Activated CD8-positive, alpha-beta T cell treated with anti-CD3 and anti-CD28 coated beads for 36 hours (primary cell): ENCODE results near the gene HRAS. TPM values are rescaled to one million over a fixed set of nuclear protein-coding genes. Genes with fewer than 3 reads are reported as not detected.
A peak's percentile ranks its signal among the peaks of the same experiment; 100 is the strongest.

Experiments used
- ATAC-seq: fragments of 200-7000 bp; cut with Tn5 transposase; one replicate; pipeline ENCODE4 v1.10.0; 2021; ENCODE audit warnings: mild to moderate bottlenecking, moderate library complexity
- CTCF ChIA-PET: fragments of 350-600 bp; sonication (Branson Sonifier 250); formaldehyde crosslinking; loops from one replicate; lab custom pipeline; 2021; ENCODE audit warnings: antibody characterized with exemption; lab: Charles Lee
- POLR2A ChIA-PET: fragments of 350-600 bp; sonication (Branson Sonifier 250); formaldehyde crosslinking; loops from one replicate; lab custom pipeline; 2021; ENCODE audit warnings: antibody characterized with exemption; lab: Charles Lee
- DNase-seq: peaks from one replicate; pipeline ENCODE4 v3.0.0-alpha.2; 2020
- H3K27ac Mint-ChIP-seq: one replicate; pipeline ENCODE4 v1.8.0; 2021; ENCODE audit warnings: mild to moderate bottlenecking, mixed read lengths
- H3K27me3 Mint-ChIP-seq: one replicate; pipeline ENCODE4 v1.8.0; 2021; ENCODE audit warnings: mixed read lengths
- H3K36me3 Mint-ChIP-seq: one replicate; pipeline ENCODE4 v1.8.0; 2021; ENCODE audit warnings: low read depth, mixed read lengths
- H3K4me1 Mint-ChIP-seq: one replicate; pipeline ENCODE4 v1.8.0; 2021; ENCODE audit warnings: low read depth, mixed read lengths
- H3K4me3 Mint-ChIP-seq: one replicate; pipeline ENCODE4 v1.8.0; 2021; ENCODE audit warnings: mild to moderate bottlenecking, moderate library complexity, mixed read lengths
- H3K9me3 Mint-ChIP-seq: one replicate; pipeline ENCODE4 v1.8.0; 2021; ENCODE audit warnings: mixed read lengths
- CTCF ChIP-seq: fragments of 200-600 bp; IDR thresholded peaks from one replicate; pipeline ENCODE4 v1.8.0; 2022; ENCODE audit warnings: antibody characterized with exemption, mild to moderate bottlenecking
- intact Hi-C: fragments of 100-400 bp; cut with micrococcal nuclease; formaldehyde crosslinking; loops from one replicate; pipeline ENCODE4 v1.10.0; 2022
- total RNA-seq, 2 experiments: library from RNA; stranded (reverse); gene quantifications; one replicate each; pipeline ENCODE4 v1.2.3, GENCODE V29; 2021

Gene HRAS
- total RNA-seq, 2 experiments from 2014 or later: 30.4 to 34.6 TPM

- DNase-seq (no peak), ATAC-seq (no peak)
- Mint-ChIP-seq H3K9me3 (no peaks in the 10 kb centered on the region), H3K27ac (no peak overlapping the region), H3K4me3 (peak overlapping the region; percentile 70), H3K27me3 (no peaks in the 10 kb centered on the region), H3K36me3 (no peaks in the 10 kb centered on the region), H3K4me1 (peaks cover 4% of the 10 kb centered on the region)
- TF ChIP-seq CTCF: no peak
- POLR2A ChIA-PET: interaction anchor here (0.8 to 1.4 kb wide), 4 partner anchors 15 to 192 kb away, joined by 3 to 5 read pairs (median 3); no protein-coding TSS in a partner anchor
- intact Hi-C loops: no loop called here
- CTCF ChIA-PET: interaction anchor here (5.6 kb wide), 1 partner anchor 15 kb away, joined by 29 read pairs; no protein-coding TSS in a partner anchor
Measured at GRCh38 chr11:533586-534395, 1.6 kb downstream of the HRAS start.

- ATAC-seq (no peak), DNase-seq (no peak)
- intact Hi-C loops: no loop called here
- H3K4me3 Mint-ChIP-seq: no peak overlapping the region
- TF ChIP-seq CTCF: no peak
- POLR2A ChIA-PET: interaction anchor here (0.8 to 2.0 kb wide), 5 partner anchors 14 to 193 kb away, joined by 3 to 5 read pairs (median 3); no protein-coding TSS in a partner anchor
- no peaks in the 10 kb centered on the region for H3K9me3 Mint-ChIP-seq
- no peaks in the 10 kb centered on the region for H3K27me3 Mint-ChIP-seq
- H3K27ac Mint-ChIP-seq: no peak overlapping the region
- no peaks in the 10 kb centered on the region for H3K36me3 Mint-ChIP-seq
- H3K4me1 Mint-ChIP-seq: peaks cover 4% of the 10 kb centered on the region
- CTCF ChIA-PET: interaction anchor here (1.1 to 5.6 kb wide), 2 partner anchors 12 to 14 kb away, joined by 3 to 29 read pairs; no protein-coding TSS in a partner anchor
Measured at GRCh38 chr11:532986-533585, 2.3 kb downstream of the HRAS start.

GRCh38 chr11:532527-532985, 2.8 kb downstream of the HRAS start:
- intact Hi-C loops: no loop called here
- CTCF ChIA-PET: interaction anchor here (1.1 to 5.6 kb wide), 2 partner anchors 11 to 14 kb away, joined by 3 to 29 read pairs; no protein-coding TSS in a partner anchor
- no peaks in the 10 kb centered on the region for H3K36me3 Mint-ChIP-seq
- TF ChIP-seq CTCF: no peak
- ATAC-seq (no peak), DNase-seq (no peak)
- H3K27me3 Mint-ChIP-seq: no peaks in the 10 kb centered on the region
- no peak overlapping the region for H3K27ac Mint-ChIP-seq
- H3K4me1 Mint-ChIP-seq: no peaks in the 10 kb centered on the region
- H3K4me3 Mint-ChIP-seq: no peak overlapping the region
- POLR2A ChIA-PET: interaction anchor here (1.1 to 2.0 kb wide), 2 partner anchors 13 to 19 kb away, joined by 3 to 5 read pairs; no protein-coding TSS in a partner anchor
- H3K9me3 Mint-ChIP-seq: no peaks in the 10 kb centered on the region

- no peak overlapping the region for H3K4me3 Mint-ChIP-seq
- no peaks in the 10 kb centered on the region for H3K36me3 Mint-ChIP-seq
- POLR2A ChIA-PET: interaction anchor here (1.1 to 2.0 kb wide), 3 partner anchors 13 to 25 kb away, joined by 3 to 5 read pairs (median 3); partner anchors contain the start of gene RNH1
- ATAC-seq: no peak
- DNase-seq: no peak
- H3K9me3 Mint-ChIP-seq: no peaks in the 10 kb centered on the region
- CTCF ChIA-PET: interaction anchor here (1.1 to 5.6 kb wide), 2 partner anchors 11 to 13 kb away, joined by 3 to 29 read pairs; no protein-coding TSS in a partner anchor
- no peaks in the 10 kb centered on the region for H3K4me1 Mint-ChIP-seq
- intact Hi-C loops: no loop called here
- no peaks in the 10 kb centered on the region for H3K27me3 Mint-ChIP-seq
- H3K27ac Mint-ChIP-seq: no peak overlapping the region
- TF ChIP-seq CTCF: no peak
Measured at GRCh38 chr11:531919-532526, 3.4 kb downstream of the HRAS start.
